HEK293T (cell line): ENCODE results near the gene PHACTR3.

Experiments
- CTCF ChIA-PET: fragments of 350-600 bp; formaldehyde crosslinking; extraction: SDS; loops from one replicate; lab custom pipeline; 2021; ENCODE audit warnings: antibody characterized with exemption, inconsistent platforms; lab: Yijun Ruan, JAX
- POLR2A ChIA-PET: fragments of 350-600 bp; formaldehyde crosslinking; extraction: SDS; loops from one replicate; lab custom pipeline; 2020; ENCODE audit warnings: antibody characterized with exemption, inconsistent platforms; lab: Yijun Ruan, JAX
- DNase-seq: peaks from one replicate; pipeline ENCODE4 v3.0.0; 2012; ENCODE audit warnings: mixed read lengths; ENCODE audit errors: extremely low spot score
- ARNT ChIP-seq: fragments of 450-650 bp; IDR thresholded peaks from 2 replicates; pipeline ENCODE4 v1.6.1; 2017; ENCODE audit warnings: mild to moderate bottlenecking
- BHLHE40 ChIP-seq: fragments of 450-650 bp; IDR thresholded peaks from 2 replicates; pipeline ENCODE4 v1.6.1; 2016; ENCODE audit warnings: mild to moderate bottlenecking, moderate library complexity, borderline replicate concordance
- CTBP1 ChIP-seq: fragments of 450-650 bp; IDR thresholded peaks from 2 replicates; pipeline ENCODE4 v1.6.1; 2016; ENCODE audit warnings: borderline replicate concordance
- ELF4 ChIP-seq: fragments of 450-650 bp; IDR thresholded peaks from 2 replicates; pipeline ENCODE4 v1.6.1; 2017; ENCODE audit warnings: antibody characterized with exemption
- FOXA1 ChIP-seq: fragments of 450-650 bp; IDR thresholded peaks from 2 replicates; pipeline ENCODE4 v1.6.1; 2016; ENCODE audit warnings: mild to moderate bottlenecking
- FOXK2 ChIP-seq: fragments of 450-650 bp; IDR thresholded peaks from 2 replicates; pipeline ENCODE4 v1.6.1; 2016; ENCODE audit warnings: mild to moderate bottlenecking
- FOXM1 ChIP-seq: fragments of 450-650 bp; IDR thresholded peaks from 2 replicates; pipeline ENCODE4 v1.6.1; 2017; ENCODE audit warnings: mild to moderate bottlenecking, borderline replicate concordance
- HDGF ChIP-seq: fragments of 450-650 bp; IDR thresholded peaks from 2 replicates; pipeline ENCODE4 v1.6.1; 2017; ENCODE audit warnings: antibody characterized with exemption, borderline replicate concordance
- L3MBTL2 ChIP-seq: fragments of 450-650 bp; conservative IDR thresholded peaks from 2 replicates; pipeline ENCODE4 v1.6.1; 2016; ENCODE audit warnings: mild to moderate bottlenecking
- LEF1 ChIP-seq: fragments of 450-650 bp; IDR thresholded peaks from 2 replicates; pipeline ENCODE4 v1.6.1; 2017; ENCODE audit warnings: mild to moderate bottlenecking, borderline replicate concordance
- NFRKB ChIP-seq: fragments of 450-650 bp; IDR thresholded peaks from 2 replicates; pipeline ENCODE4 v1.6.1; 2016; ENCODE audit warnings: mild to moderate bottlenecking, moderate library complexity
- SP1 ChIP-seq: fragments of 450-650 bp; IDR thresholded peaks from 2 replicates; pipeline ENCODE4 v1.6.1; 2017
- SUZ12 ChIP-seq: fragments of 450-650 bp; IDR thresholded peaks from 2 replicates; pipeline ENCODE4 v1.6.1; 2016; ENCODE audit warnings: mild to moderate bottlenecking
- TARDBP ChIP-seq: fragments of 450-650 bp; IDR thresholded peaks from 2 replicates; pipeline ENCODE4 v1.6.1; 2016
- ZNF384 ChIP-seq: fragments of 450-650 bp; IDR thresholded peaks from 2 replicates; pipeline ENCODE4 v1.6.1; 2016
- TF ChIP-seq, protein P1 (sequence below): fragments of 450-650 bp; IDR thresholded peaks from 2 replicates; pipeline ENCODE4 v1.6.1; 2016

Gene PHACTR3

DNA sequence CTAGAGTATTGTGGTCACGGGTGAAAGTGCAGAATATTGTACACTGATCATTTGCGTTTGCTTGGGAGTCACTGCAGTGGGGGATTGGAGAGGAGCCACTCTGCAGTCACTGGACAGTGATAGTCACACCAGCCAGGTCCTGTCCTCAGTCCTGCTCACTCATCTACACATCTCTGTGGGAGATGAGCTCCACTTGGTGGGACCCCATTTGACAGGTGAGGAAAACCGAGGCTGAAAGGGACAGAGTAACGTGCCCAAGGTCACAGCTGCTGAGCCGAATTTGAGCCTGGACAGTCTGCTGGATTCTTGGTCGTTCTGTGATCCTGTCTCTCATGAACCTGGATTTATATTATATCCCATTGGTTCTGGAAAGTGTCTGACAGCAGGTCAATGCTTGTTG, 17.7 kb upstream of the PHACTR3 start:
- TF ChIP-seq NFRKB (no peak), SP1 (no peak), FOXK2 (no peak), FOXA1 (no peak), BHLHE40 (no peak), SUZ12 (no peak), ZNF384 (no peak)
- POLR2A ChIA-PET = no interaction called here
- DNase-seq = no peak
- CTCF ChIA-PET = interaction anchor here (1.1 kb wide), 1 partner anchor 16 kb away, joined by 3 read pairs; no protein-coding TSS in a partner anchor

DNA sequence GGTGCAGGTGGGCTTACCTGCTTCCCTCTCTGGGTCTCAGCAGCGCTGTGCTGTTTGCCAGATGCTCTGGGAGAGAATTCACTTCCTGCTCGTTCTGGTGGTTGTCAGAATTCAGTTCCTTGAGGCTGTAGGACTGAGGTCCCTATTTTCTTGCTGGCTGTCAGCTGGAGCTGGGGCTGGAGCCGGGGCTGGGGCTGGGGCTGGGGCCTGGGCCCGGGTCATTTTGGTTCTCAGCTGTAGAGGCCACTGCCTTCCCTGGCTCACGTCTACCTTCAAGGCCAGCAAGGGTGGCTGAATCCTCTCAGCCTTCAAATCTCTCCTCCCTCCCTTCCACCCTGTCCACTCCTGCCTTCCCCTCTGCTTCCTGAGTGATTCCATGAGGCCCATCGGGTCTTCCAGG, 16.8 kb upstream of the PHACTR3 start:
- DNase-seq = no peak
- TF ChIP-seq FOXA1 (no peak), FOXK2 (no peak), CTBP1 (no peak), LEF1 (no peak), FOXM1 (no peak), SUZ12 (no peak), L3MBTL2 (no peak)
- ChIA-PET POLR2A (no interaction called here), CTCF (no interaction called here)

- DNase-seq = no peak
- CTCF ChIA-PET = no interaction called here
- POLR2A ChIA-PET = no interaction called here
- TF ChIP-seq TARDBP (no peak), FOXA1 (no peak), LEF1 (no peak), ARNT (no peak), BHLHE40 (no peak), SP1 (no peak), NFRKB (no peak), L3MBTL2 (no peak), HDGF (no peak), ELF4 (no peak), CTBP1 (no peak), FOXK2 (no peak), FOXM1 (no peak)
- TF ChIP-seq, protein P1, sequence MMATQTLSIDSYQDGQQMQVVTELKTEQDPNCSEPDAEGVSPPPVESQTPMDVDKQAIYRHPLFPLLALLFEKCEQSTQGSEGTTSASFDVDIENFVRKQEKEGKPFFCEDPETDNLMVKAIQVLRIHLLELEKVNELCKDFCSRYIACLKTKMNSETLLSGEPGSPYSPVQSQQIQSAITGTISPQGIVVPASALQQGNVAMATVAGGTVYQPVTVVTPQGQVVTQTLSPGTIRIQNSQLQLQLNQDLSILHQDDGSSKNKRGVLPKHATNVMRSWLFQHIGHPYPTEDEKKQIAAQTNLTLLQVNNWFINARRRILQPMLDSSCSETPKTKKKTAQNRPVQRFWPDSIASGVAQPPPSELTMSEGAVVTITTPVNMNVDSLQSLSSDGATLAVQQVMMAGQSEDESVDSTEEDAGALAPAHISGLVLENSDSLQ = no peak
These were observed 16.0 kb upstream of the PHACTR3 start for GRCh38 chr20:59588236-59588855.

DNA sequence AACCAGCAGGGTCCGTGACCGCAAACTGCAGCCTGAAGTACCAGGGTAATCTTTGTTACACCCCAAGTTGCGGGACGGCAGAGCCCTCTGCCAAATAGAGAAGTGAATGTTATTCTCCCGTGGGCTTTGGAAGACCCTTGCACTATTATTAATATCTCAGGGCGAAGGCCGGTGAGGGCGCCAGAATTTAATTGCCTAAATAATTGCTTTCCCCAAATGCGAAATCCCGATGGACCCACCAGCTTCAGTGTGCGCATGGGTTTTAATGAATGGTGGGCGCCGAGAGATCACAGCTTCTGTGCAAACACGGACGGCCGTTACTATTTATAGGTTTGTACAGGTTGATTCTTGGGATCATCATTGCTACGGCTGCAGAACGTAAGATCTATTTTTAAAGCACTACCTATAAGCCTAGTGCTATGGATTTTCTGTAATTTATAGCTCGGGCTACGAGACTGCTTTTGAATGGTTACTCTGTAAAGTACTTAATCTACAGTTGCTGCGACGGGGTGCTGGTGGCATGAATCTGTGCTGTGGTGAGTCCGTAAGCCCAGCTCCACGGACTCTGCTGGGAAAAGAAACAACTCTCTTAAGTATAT, 15.2 kb upstream of the PHACTR3 start:
- DNase-seq = no peak
- TF ChIP-seq SUZ12 = no peak
- TF ChIP-seq LEF1 = no peak
- TF ChIP-seq ELF4 = no peak
- TF ChIP-seq, protein P1 = no peak
- no peak for TF ChIP-seq FOXA1
- TF ChIP-seq BHLHE40 = no peak
- TF ChIP-seq ZNF384 = no peak
- no peak for TF ChIP-seq SP1
- no peak for TF ChIP-seq NFRKB
- TF ChIP-seq FOXK2 = no peak
- TF ChIP-seq CTBP1 = no peak
- TF ChIP-seq TARDBP = no peak
- no peak for TF ChIP-seq HDGF
- no peak for TF ChIP-seq L3MBTL2
- TF ChIP-seq FOXM1 = no peak
- POLR2A ChIA-PET = no interaction called here
- CTCF ChIA-PET = no interaction called here

GRCh38 chr20:59591061-59591460, 13.3 kb upstream of the PHACTR3 start:
- CTCF ChIA-PET = no interaction called here
- TF ChIP-seq TARDBP (no peak), CTBP1 (no peak), NFRKB (no peak), FOXM1 (no peak), SP1 (no peak), ELF4 (no peak), SUZ12 (no peak), FOXK2 (no peak), HDGF (no peak), ARNT (no peak), LEF1 (no peak), L3MBTL2 (no peak), BHLHE40 (no peak), FOXA1 (no peak)
- TF ChIP-seq, protein P1 = no peak
- no peak for DNase-seq
- POLR2A ChIA-PET = no interaction called here

DNA sequence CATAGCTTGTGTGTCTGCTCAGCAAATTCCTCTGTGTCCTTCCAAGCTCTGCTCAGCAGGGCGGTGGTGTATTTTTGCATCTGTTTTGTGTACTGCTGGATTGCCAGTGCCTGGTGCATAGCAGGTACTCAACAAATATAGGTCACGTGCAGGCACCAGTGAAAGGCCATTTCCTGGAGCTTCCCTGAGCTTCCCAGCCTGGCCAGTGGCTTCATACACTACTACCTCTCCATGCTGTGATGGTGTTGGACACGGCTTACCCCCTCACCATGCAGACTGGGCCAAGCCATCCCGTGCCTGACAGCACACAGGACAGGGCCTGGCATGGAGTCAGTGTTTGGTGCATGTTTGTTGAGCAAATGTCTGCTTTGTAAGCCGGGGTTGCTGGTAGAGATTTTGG, 7.7 kb upstream of the PHACTR3 start:
- CTCF ChIA-PET = interaction anchor here (0.9 to 1.7 kb wide), 2 partner anchors 151 to 155 kb away, joined by 3 to 4 read pairs; no protein-coding TSS in a partner anchor
- DNase-seq = no peak
- TF ChIP-seq CTBP1 (no peak), ARNT (no peak), NFRKB (no peak), ELF4 (no peak), FOXA1 (no peak), FOXM1 (no peak), LEF1 (no peak), TARDBP (no peak), BHLHE40 (no peak), FOXK2 (no peak), L3MBTL2 (no peak), SP1 (no peak), ZNF384 (no peak), HDGF (no peak), SUZ12 (no peak)
- TF ChIP-seq, protein P1 = no peak
- POLR2A ChIA-PET = no interaction called here
